HG02642 (cell line): Measurements from ENCODE around the gene CAMK1D.

Source experiments
- ATAC-seq: cut with Tn5 transposase; IDR thresholded peaks from one replicate; pipeline ENCODE4 v1.9.1; 2021; ENCODE audit warnings: mild to moderate bottlenecking; ENCODE audit not compliant: unreplicated experiment, poor library complexity

CAMK1D gene

DNA sequence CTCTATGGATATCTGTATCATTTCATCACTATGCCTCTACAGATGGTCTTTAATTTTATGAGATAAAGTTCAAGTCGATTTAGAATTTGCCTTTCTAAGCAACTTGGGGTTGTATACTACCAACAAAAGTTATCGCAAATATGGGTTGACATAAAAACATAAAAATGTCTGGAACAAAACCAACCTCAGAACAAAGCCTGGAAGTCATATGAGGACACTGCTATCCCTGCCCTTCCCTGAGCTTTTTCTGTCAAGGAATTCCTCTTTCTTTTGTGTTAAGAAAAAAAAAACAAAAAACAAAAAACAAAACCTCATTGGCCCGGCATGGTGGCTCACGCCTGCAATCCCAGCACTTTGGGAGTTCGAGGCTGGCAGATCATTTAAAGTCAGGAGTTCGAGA is 319.3 kb downstream of the CAMK1D start:
- no peak for ATAC-seq

DNA sequence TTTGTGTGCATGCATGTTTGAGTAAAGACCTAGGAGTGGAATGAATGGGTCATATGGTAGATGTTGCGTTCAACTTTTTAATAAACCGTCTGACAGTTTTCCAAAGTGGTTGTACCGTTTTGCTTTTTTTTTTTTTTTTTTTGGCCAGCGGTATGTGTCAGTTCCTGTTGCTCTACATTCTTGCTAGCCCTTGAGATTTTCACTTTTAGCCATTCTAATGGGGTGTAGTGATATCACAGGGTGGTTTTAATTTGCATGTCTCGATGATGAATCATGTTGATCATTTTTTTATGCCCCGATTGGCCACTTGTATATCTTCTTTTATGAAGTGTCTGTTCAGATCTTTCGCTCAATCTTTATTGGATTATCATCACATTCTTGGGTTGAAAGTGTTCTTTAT is 320.7 kb downstream of the CAMK1D start:
- no peak for ATAC-seq

DNA sequence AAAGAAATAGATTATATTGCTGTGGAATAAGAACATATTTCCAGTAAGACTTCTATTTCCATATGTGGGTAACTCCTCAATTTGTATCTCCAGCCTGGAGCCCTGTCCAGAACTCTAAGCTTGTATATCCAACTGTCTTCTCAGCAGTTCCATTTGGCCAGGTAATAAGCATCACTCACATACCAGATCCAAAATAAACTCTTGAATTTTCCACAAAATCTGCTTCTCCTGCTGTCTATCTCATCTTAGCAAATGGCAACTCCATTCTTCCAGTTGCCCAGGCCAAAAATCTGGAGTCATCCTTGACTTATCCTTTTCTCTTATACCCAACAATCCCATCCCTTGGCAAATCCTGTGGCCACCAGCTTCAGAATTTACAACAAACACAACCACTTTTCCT is 325.8 kb downstream of the CAMK1D start:
- ATAC-seq: no peak

DNA sequence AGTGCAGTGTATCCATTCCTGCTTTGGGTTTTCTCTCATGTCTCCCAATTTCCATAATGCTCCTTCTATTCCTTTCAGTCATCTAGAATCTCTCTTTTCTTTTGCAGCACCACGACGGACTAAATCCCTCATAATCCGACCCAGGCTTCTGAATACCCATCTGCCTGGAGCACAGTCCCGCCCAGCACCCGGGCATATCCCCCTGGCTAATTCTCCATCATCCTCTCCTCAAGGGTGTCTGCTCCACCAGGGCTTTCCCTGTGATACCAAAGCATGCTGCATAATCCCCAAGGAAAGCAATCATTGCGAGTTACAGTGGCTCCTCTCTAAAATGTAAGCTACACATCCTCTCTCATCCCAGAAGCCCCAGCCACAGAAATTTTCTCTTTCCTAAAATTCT is 330.3 kb downstream of the CAMK1D start:
- no peak for ATAC-seq

- ATAC-seq: no peak
Observed at GRCh38 chr10:12681252-12681651, 331.9 kb downstream of the CAMK1D start.

GRCh38 chr10:12684784-12685183 is 335.4 kb downstream of the CAMK1D start:
- ATAC-seq: no peak

DNA sequence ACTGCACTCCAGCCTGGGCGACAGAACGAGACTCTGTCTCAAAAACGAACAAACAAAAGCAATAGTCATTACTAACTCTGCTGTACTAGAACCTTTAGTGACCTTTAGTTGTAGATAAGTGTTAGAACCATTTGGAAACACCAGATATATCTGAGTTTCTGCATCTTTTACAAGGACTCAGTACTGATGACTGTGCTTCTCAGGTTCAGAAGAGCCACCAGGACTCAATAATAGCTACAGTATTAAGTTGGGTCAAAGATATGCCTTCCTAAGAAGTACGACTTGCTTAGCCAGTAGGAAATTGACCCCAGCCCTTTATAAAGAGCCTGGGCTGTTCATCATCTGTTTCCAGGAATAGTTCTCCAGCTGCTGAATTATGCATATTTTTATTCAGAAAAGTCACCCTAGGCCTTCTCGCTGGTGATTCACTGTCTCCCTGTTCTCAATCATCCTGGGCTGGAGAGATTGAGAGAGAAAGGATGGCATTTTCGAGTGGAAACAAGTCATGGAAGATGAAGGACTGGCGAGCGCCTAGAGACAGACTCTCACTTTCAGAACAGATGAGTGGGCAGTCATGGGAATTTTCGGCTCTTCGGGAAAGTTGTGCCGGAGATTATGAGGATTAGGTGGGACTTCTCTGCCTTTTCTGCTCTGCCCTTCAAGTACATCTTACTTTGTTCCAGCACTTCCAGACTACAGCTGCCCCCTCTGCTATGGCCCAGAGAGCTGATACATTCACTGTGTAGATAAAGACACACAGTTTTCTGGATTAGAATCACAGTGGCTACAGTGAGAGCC is 336.1 kb downstream of the CAMK1D start:
- ATAC-seq: no peak

GRCh38 chr10:12687996-12688395 is 338.6 kb downstream of the CAMK1D start:
- no peak for ATAC-seq

GRCh38 chr10:12689893-12690292 is 340.5 kb downstream of the CAMK1D start:
- ATAC-seq: no peak

GRCh38 chr10:12690525-12691126 is 341.3 kb downstream of the CAMK1D start:
- no peak for ATAC-seq

DNA sequence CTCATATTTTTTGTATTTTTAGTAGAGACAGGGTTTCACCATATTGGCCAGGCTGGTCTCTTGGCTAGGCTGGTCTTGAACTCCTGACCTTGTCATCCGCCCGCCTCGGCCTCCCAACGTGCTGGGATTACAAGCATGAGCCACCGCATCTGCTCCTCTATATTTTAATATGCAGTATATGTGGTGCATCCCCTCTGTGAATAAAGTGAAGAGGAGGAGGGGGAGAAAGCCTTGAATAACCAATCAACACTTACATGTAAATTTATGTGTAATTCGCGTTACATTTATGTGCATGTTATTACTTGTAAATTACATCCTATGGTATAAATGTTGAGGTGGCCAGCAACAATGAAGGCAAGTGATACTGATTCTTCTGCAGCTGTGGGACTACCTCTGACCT is 342.2 kb downstream of the CAMK1D start:
- no peak for ATAC-seq

GRCh38 chr10:12697764-12698163 is 348.4 kb downstream of the CAMK1D start:
- no peak for ATAC-seq

DNA sequence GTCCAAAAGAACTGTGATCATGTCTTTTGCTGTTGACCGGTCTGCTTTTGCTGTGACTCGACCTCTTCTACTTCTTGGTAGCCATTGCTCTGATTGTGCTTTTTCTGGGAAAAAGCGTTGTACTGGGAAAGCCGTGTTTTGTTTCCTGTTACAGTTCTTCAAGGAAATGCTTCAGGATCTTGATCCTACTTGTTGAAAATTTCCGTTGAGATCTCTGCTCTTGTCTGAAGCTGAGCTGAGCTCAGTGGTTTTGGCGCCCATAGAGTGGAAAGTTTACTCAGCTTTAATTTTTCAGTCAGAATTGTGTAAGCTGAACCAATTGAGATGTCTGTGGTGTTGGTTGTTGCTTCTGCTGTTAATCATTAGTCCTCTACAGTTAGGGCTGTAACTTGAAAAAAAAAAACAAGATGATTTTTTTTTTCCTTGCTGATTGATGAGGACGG is 349.9 kb downstream of the CAMK1D start:
- ATAC-seq: no peak

GRCh38 chr10:12699781-12700556 is 350.6 kb downstream of the CAMK1D start:
- ATAC-seq: no peak

- ATAC-seq: no peak
Observed at GRCh38 chr10:12700557-12700874, 351.2 kb downstream of the CAMK1D start.

GRCh38 chr10:12701696-12702095 is 352.3 kb downstream of the CAMK1D start:
- no peak for ATAC-seq

- ATAC-seq: no peak
Observed at GRCh38 chr10:12702215-12702770, 352.9 kb downstream of the CAMK1D start.

- ATAC-seq: no peak
Observed at GRCh38 chr10:12703126-12703525, 353.8 kb downstream of the CAMK1D start.

DNA sequence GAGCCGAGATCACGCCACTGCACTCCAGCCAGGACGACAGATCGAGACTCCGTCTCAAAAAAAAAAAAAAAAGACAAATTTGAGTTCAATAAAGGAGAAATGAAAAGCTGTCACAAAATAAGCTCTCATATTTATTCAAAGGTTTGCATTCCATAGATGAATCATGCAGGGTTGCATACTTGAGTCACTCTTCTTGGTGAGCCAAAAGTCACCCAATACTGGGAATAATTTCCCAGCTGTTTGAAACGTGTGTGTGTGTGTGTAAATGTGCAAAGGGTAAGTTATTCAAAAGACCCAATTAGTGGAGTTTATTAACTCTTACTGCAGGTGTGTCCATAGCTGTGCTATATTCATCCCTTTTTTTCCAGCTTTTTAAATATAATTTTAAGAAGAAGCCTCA is 354.5 kb downstream of the CAMK1D start:
- ATAC-seq: no peak

DNA sequence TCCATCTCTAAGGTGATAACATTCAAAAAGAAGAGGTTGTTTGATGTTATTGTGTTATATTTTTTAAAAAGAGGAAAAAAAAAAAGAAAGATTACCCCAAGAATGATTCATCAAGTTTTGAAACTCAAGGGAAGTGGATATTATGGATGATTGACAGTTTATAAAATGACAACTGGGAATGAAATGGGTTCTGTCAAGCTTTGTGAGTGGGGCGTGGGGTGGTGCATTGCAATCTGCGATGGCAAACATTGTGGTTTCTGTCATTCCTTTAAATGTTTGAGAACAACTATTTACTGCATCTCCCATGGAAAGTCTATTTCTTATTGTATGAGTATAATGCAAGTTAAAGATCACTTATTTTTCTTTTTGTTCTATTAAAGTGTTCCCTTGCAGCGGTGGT is 355.1 kb downstream of the CAMK1D start:
- no peak for ATAC-seq

- ATAC-seq: no peak
Observed at GRCh38 chr10:12705943-12706342, 356.6 kb downstream of the CAMK1D start.
